GM19238 (cell line): ENCODE measurements around the gene C19orf33.
A peak's percentile ranks its signal among the peaks of the same experiment; 100 is the strongest.

Experiments
- DNase-seq: peaks from one replicate; pipeline ENCODE4 v3.0.0; 2011; ENCODE audit warnings: low spot score; ENCODE audit not compliant: insufficient read length

Gene C19orf33

DNA sequence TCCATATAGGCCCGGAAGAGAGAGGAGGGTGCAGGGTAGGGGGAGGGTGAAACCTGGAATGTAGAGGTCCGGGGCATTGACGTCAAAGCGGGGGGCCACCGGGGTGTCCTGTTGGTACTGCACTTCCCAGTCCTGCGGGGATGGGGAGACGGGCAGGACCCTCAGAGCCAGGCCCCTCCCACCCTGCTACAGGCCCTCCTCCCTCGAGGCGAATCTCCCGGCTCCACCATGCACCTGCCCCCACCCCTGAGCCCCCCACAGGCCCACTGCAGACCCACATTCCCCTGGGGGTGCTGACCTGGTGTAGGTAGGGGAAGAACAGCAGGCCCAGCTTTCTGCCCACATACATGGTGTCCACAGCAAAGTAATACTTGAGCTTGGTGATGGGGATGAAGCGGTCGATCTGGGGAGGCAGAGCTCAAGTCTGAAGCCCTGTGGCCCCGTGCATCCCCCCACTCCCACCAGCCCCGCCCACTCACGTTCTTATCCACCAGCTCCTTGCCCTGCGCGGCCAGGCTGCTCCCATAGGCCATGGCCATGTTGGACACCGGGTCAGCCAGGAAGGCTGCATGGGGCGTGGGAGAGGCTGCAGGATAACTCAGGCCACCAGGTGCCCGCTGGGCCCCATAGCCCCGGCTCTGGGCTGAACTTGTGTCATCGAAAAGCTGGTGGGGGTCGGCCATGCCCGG is 5.0 kb downstream of the C19orf33 start:
- DNase-seq, result no peak

DNA sequence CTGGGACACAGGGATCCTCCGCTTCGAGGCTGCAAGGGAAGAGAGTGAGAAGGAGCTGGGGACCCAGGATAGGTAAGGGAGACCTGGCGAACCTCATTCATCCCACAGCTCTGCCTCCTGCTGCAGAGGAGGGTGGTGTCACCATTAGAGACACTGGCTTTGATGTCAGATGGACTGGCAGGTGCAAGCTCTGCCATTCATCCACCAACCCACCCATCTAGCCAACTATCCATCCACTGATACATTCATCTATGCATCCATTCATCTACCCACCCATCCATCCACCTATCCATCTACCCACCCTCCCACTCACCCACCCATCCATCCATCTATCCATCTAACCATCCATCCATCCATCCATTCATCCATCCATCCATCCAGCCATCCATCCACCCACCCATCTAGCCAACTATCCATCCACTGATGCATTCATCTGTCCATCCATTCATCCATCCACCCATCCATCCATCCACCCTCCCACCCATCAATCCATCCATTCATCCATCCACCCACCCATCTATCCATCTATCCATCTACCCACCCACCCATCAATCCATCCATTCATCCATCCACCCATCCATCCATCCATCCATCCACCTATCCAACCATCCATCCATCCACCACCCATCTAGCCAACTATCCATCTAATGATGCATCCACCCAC is 5.7 kb downstream of the C19orf33 start:
- no peak for DNase-seq

DNA sequence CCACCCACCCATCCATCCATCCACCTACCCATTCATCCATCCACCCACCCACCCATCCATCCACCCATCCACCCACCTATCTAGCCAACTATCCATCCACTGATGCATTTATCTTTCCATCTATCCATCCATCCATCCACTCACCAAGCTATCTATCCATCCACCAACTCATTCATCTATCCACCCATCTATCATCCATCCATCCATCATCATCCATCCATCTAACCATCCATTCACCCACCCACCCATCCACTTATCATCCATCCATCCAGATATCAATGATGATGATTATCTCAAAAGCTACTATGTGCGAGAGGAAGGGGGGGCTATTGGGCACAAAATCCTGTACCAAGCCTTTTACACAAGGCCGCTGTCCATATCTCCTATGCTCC is 6.2 kb downstream of the C19orf33 start:
- no peak for DNase-seq

DNA sequence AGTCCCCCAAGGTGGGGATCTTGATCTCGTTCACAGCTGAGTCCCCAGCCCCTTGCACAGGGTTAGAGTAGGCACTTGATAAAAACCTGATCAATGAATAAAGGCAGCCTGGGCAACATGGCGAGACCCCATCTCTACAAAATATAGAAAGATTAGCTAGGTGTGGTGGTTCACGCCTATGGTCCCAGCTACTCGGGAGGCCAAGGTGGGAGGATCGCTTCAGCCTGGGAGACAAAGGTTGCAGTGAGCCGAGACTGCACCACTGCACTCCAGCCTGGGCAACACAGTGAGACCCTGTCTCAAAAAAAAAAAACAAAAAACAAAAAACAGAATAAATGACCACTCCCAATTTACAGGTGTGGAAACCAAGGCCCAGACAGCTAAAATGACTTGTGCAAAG is 6.9 kb downstream of the C19orf33 start:
- DNase-seq, result no peak

DNA sequence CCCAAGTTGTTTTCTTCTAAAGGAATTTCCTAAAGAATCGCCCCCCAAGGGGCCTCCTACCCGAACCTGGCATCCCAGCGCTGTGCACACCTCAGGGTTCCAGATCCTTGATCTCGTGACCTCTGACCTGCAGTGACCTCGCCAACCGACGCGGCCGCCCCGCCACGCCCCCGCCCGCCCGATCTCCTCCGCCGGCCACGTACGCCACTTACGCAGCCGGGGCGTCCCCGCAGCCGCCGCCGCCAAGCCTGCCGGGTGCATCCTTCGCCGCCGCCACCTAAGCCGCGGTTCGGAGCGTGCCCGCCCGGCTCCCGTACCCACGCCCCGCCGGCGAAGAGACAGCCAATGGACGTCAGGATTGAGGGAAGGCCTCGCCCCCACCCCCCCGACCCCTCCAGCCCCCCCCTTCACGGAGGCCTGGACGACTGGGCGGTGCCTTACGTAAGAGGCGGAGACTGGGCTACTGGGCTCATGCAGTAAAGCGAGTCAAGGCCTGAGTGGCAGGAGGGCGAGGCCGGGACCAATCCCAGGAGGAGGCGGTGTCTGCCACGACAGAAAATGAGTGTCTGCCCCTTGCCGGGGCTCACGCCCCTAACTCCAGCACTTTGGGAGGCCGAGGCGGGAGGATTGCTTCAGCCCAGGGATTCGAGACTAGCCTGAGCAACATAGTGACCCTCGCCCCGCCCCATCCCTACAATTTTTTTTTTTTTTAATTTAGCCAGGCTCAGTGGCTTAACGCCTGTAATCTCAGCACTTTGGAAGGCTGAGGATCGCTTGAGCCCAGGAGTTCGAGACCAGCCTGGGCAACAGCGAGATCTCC is 11.8 kb downstream of the C19orf33 start, which contains the start of gene YIF1B:
YIF1B (minus strand) TSS at position 291 of the 820 bp plus-strand sequence; CDS start at position 261, 30 bp downstream.
- peak; percentile 98 for DNase-seq

DNA sequence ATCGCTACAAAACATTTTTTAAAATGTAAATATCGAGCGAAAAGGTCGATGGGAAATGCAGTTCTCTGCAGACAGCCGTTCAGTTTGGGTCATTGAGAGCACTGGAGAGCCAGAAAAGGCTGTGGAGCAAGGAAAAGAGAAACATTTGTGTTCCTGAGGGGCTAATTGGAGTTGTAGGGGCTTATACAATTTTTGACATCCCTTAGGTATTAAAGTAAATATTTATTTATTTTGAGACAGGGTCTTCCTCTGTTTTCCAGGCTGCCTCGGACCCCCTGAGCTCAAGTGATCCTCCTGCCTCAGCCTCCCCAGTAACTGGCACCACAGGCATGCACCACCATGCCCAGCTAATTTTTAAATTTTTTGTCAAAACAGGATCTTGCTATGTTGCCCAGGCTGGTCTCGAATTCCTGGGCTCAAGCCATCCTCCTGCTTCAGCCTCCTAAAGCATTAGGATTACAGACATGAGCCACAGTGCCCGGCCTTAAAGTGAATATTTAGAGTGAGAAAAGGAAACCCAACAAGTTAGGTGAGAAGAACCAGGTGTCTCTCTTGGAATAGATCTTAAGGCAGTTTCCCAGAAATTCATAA is 12.5 kb downstream of the C19orf33 start:
- no peak for DNase-seq

DNA sequence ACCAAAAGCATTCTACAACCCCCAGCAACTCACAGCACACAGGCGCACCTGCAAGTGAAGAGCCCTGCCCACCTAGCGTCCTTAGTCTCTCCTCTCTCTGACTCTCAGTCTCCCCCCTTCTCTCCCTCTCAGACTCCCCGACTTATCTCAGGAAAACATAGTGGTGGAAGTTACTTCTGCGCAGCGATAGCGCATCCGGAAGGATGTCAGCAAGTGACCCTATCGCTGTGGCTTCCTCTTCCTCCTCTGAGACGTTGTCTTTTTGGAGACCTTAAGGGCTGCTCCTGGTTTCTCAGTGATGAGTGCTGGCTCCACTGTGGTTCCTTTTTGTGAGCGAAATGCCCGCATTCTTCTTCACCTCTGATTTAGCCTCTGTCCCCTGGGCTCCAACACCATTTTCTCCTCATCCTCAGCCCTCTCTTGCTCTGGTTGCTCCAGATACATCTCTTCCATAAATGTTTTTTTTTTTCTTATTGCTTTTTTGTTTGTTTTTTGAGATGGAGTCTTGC is 13.1 kb downstream of the C19orf33 start:
- no peak for DNase-seq

DNA sequence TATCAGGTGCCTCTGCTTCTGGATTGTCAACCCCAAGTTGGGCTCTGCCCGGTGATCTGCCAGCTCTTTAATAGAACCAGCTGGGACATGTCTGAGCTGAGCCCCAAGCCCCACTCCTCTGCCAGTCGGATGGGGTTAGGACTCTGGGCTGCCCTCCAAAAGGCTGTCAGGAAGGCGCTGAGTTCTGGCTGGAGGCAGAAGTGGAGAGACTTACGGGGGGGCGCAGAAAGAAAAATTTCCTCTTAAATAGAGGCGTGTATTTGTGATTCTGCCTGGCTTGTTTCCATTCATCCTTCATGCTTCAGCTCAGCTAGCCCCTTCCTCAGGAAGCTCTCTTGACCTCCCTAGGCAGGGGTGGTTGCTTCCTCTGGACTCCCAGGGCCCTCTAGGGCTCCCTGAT is 14.6 kb downstream of the C19orf33 start:
- DNase-seq, result no peak

DNA sequence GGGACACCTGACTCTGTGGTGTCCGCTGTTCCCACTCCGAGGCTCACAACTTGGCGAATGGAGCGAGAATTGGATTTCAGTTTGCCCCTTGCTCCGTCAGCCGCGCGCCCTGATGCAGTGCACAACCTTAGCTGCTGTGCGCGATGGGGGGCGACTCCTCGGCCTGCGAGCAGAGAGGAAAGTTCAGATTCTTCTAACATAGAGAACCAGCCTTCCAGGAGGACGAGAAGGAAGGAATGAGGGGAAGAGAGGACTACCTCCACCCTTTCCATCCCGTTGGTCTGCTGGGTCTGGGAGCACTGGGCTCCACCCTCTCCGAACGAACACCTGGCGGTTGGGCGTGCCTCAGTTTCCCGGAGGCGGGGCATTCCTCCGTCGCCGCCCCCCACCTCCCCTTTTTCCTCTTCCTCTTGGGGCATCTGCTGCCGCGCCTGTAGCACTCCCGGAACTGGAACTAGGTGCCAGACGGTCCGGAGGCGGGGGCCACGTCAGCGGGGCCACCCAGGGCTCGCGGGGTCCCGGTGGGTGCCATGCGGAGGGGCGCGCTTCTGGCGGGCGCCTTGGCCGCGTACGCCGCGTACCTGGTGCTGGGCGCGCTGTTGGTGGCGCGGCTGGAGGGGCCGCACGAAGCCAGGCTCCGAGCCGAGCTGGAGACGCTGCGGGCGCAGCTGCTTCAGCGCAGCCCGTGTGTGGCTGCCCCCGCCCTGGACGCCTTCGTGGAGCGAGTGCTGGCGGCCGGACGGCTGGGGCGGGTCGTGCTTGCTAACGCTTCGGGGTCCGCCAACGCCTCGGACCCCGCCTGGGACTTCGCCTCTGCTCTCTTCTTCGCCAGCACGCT is 15.6 kb downstream of the C19orf33 start, which contains the start of gene KCNK6:
KCNK6 (plus strand) TSS at position 425 of the 838 bp plus-strand sequence; CDS start at position 531, 106 bp downstream.
- no peak for DNase-seq

DNA sequence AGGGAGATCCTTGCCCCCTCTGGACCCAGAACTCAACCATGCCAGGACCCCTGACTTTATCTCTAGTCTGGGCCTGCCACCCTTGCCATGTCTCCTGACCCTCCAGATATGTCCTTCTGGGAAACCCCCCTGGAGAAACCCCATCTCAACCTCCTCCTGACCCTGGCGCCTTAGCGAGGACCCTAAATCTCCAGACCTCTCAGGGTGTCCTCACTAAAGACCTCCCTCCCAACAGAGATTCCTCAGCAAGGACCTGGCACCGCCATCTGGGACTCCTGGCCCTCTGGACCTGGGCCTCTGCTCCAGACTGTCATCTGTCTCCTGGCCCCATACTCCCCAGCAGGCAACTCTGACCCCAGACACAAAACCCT is 16.9 kb downstream of the C19orf33 start:
- DNase-seq, result no peak

DNA sequence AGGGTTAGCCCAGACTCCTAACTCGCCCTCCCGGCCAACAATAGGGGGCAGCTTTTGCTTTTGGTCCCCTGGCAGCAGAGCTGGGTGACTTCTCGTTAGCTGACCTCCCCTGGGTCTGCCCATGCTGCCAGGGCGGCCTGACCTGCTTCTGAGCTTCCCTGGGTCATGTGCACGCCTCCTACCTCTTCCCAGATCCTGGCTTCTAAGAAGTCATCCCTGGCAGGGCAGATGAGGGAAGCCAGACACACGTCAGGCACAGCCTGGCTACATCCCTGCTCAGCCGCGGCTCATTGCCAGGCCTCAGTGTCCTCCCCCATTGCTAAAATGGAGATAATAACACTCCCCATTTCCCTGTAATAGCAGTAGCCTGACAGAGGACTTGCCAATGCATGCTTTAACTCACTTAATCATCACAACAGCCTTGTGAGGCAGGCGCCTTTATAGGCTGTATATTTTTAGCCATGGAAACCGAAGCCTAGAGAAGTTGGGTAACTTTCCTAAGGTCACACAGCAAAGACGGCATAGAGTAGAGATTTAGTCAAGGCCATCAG is 17.7 kb downstream of the C19orf33 start:
- DNase-seq, result no peak

DNA sequence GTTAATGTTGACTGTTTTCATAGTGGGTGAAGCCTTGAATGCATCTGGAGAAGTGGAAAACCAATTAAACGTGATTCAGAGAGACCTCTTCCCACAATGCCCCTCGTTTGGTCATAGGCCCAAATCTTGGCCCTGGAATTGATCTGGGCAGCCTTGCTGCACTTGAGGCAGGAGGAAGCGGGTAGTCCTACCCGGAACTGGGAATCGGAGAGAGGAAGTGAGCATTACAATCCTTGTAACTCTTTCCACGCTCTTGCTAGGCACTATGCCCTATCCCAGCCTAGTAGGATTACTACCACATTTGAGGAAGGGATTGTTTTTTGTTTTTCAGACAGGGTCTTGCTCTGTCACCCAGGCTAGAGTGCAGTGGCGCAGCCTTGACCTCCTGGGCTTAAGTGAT is 19.2 kb downstream of the C19orf33 start:
- no peak for DNase-seq

DNA sequence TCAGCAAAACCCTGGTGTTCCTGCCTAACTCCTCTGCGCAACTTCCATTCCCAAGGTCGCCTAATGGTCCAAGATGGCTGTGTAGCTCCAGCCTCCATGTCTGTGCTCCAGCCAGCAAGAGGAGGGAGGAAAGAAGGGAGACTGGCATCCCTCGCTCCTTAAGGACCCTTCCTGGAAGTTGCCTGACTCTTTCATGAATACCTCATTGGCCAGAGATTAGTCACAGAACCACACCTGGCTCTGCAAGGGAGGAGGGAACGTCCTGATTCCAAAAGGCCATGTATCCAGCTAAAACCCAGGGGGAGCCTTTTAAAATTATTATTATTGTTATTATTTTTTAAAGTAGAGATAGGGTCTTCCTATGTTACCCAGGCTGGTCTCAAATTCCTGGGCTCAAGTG is 20.4 kb downstream of the C19orf33 start:
- no peak for DNase-seq

DNA sequence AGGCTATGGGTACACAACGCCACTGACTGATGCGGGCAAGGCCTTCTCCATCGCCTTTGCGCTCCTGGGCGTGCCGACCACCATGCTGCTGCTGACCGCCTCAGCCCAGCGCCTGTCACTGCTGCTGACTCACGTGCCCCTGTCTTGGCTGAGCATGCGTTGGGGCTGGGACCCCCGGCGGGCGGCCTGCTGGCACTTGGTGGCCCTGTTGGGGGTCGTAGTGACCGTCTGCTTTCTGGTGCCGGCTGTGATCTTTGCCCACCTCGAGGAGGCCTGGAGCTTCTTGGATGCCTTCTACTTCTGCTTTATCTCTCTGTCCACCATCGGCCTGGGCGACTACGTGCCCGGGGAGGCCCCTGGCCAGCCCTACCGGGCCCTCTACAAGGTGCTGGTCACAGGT is 22.5 kb downstream of the C19orf33 start:
- DNase-seq, result no peak

DNA sequence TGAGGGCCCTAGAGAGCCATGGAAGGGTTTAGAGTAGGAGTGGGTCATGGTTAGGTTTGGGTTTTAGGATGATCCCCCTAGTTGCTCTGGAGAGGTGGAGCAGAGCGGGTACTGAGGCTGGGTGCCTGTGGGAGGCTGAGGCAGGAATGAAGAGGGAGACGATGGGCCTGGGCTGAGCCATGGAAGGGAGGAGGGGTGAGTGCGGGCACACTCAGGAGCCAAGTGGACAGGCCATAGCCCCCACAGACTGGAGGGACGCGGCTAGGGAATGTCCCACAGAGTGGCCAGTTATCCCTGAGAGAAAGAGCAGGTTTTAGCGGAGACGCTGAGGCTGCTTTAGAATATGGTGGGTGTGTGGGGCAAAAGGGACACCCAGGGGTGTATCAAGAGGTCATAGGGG is 25.6 kb downstream of the C19orf33 start:
- DNase-seq, result no peak

DNA sequence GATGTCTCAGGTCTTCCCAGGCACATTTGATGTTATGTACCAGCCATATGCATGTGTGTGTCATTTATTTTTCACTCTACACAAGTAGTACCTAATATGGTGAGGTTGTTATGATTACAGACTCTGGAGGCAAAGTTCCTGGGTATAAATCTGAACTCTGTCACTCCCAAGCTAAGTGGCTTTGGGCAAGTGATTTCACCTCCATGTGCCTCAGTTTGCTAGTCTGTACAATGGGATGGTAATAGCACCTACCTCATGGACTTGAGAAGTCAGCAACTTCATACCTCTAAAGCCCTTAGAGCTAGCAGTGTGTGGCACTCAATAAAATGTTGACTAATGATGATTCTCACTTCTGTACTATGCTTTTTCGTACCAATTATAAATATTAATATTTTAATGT is 27.7 kb downstream of the C19orf33 start:
- no peak for DNase-seq

DNA sequence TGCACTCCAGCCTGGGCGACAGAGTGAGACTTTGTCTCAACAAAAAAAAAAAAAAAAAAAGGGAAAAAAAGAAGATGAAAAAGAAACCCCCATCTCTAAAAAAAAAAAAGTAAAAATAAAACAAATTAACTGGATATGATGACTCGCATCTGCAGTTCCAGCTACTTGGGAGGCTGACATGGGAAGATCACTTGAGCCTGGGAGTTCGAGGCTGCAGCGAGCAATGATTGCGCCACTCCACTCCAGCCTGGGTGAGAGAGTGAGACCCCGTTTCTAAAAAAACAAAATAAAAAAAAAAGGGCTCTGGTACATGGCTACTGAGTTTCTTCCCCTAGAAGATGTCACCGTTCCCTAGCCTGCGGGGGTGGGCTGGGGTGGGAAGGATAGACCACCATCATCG is 29.2 kb downstream of the C19orf33 start:
- no peak for DNase-seq

DNA sequence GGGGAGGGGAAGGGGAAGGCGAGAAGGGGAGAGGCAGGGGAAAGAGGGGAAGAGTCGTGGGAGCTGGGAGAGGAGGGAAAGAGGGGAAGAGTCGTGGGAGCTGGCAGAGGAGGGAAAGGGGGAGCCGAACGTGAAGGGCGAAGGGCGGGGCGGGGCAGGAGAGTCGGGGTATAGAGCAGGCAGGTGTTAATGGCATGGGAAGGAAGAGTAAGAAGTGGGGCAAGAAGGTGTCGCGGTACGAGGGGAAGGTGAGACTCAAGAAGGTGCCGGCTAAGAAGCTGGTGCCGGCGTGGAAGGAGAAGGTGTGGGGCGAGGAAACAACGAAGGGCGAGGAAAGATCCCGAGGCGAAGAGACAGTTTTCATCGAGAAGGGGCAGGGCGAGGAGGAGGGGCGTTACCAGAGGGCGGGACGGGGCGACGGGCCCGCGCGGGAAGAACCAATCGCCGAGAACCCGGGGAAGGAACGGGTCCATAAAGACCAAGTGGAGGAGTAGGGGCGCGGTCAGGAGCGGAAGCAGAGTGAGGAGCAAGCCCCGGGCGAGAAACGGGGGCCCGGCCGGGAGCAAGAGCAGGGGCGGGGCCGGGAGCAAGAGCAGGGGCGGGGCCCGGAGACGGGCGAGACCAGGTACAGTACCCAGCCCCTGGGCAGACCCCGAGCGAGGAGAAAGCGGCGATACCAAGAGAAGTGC is 32.0 kb downstream of the C19orf33 start:
- DNase-seq, result peak; percentile 95

DNA sequence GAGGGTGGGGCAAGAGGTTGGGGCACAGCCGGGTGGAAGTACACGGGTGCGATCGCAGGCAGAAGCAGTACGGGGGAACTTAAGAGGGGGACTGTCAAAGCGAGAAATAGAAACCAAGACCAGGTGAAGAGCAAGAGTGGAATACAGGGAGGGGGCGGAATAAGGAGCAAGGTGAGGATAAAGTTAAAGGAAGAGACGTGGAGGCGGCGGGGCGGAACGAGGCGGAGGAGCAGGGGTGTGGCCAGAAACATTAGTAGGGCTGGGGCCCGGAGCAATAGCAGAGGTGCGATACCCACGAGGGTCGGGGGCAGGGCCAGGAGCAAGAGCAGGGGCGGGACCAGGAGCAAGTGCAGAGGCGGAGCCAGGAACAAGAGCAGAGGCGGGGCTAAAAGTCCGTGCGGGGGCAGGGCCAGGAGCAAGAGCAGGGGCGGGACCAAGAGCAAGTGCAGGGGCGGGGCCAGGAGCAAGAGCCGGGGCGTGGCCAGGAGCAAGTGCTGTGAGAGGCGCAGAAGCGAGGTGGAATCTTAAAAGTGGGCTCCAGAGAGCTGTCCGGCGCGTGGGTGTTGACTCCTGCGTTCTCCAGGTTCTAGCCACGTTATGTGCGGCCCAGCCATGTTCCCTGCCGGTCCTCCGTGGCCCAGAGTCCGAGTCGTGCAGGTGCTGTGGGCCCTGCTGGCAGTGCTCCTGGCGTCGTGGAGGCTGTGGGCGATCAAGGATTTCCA is 32.7 kb downstream of the C19orf33 start:
- DNase-seq, result peak; percentile 76
